RWPE2 (cell line): ENCODE measurements around the gene EEF1G.

Source experiments
- ATAC-seq: fragments of 200-7000 bp; cut with Tn5 transposase; 3 replicates; pipeline ENCODE4 v1.9.1; 2021; ENCODE audit warnings: low read depth
- DNase-seq: peaks from one replicate; pipeline ENCODE4 v3.0.0-alpha.2; 2020; ENCODE audit warnings: low spot score
- H3K27ac ChIP-seq: fragments of 450-650 bp; 2 replicates; pipeline ENCODE4 v1.5.1; 2017; ENCODE audit warnings: mild to moderate bottlenecking; ENCODE audit not compliant: poor library complexity, severe bottlenecking
- H3K27me3 ChIP-seq: fragments of 250-450 bp; sonication (Bioruptor Pico); 2 replicates; pipeline ENCODE4 v1.5.1; 2021; ENCODE audit warnings: mild to moderate bottlenecking, moderate library complexity; ENCODE audit not compliant: insufficient read depth, poor library complexity, severe bottlenecking
- H3K36me3 ChIP-seq: fragments of 250-450 bp; sonication (Bioruptor Pico); 2 replicates; pipeline ENCODE4 v1.5.1; 2020; ENCODE audit warnings: low read depth, mild to moderate bottlenecking, moderate library complexity
- H3K4me1 ChIP-seq: fragments of 250-450 bp; sonication (Bioruptor Pico); 2 replicates; pipeline ENCODE4 v1.5.1; 2021; ENCODE audit warnings: mild to moderate bottlenecking, moderate library complexity; ENCODE audit not compliant: insufficient read depth, poor library complexity, severe bottlenecking
- H3K4me3 ChIP-seq: fragments of 250-450 bp; sonication (Bioruptor Pico); 2 replicates; pipeline ENCODE4 v1.5.1; 2021; ENCODE audit warnings: mild to moderate bottlenecking, moderate library complexity; ENCODE audit not compliant: severe bottlenecking
- H3K9me3 ChIP-seq: fragments of 250-450 bp; sonication (Bioruptor Pico); 2 replicates; pipeline ENCODE4 v1.5.1; 2021; ENCODE audit warnings: mild to moderate bottlenecking, moderate library complexity; ENCODE audit not compliant: severe bottlenecking
- TF ChIP-seq, protein P1 (sequence below): fragments of 450-650 bp; IDR thresholded peaks from one replicate; pipeline ENCODE4 v1.5.1; 2017; ENCODE audit warnings: mild to moderate bottlenecking, moderate library complexity; ENCODE audit not compliant: poor library complexity, severe bottlenecking

The EEF1G gene

DNA sequence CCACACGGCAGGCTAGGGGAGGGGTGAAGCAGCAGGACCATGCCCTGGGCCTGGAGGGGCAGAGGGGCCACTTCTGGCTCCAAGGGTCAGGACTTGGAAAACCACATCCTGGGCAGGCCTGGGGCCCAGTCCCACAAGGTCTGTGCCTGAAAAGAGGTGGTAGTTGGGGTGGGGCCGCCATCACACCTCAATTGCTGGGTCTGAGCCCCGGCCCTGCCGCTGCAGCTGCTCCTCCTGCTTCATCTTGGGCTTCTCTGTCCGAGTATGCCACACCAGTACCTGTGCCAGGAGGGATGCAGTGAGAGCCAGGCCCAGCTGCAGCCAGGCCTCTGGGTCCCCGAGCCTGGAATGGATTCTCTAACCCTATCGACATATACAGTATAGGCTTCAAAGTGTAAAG is 41.8 kb upstream of the EEF1G start:
- H3K9me3 ChIP-seq, result no peaks in the 10 kb centered on the region
- no peak for ATAC-seq

DNA sequence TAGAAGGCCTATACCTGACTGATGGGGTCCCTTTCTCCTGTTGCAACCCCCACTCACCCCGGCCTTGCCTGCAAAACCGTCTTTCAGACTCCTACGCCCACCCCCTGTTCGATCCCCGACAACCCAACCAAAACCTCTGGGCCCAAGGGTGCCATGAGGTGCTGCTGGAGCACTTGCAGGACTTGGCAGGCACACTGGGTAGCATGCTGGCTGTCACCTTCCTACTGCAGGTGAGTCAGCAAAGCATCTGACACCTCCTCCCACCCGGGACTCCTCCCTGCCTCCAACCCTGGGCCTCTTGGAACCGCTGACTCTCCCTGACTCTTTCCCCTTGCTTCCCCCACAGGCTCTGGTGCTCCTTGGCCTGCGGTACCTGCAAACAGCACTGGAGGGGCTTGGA is 40.6 kb upstream of the EEF1G start:
- Histone ChIP-seq H3K36me3 (peaks cover 15% of the 10 kb centered on the region), H3K9me3 (no peaks in the 10 kb centered on the region), H3K27me3 (no peaks in the 10 kb centered on the region), H3K27ac (peak overlapping the region; percentile 95), H3K4me3 (no peak overlapping the region), H3K4me1 (peaks cover 4% of the 10 kb centered on the region)
- TF ChIP-seq, protein P1, sequence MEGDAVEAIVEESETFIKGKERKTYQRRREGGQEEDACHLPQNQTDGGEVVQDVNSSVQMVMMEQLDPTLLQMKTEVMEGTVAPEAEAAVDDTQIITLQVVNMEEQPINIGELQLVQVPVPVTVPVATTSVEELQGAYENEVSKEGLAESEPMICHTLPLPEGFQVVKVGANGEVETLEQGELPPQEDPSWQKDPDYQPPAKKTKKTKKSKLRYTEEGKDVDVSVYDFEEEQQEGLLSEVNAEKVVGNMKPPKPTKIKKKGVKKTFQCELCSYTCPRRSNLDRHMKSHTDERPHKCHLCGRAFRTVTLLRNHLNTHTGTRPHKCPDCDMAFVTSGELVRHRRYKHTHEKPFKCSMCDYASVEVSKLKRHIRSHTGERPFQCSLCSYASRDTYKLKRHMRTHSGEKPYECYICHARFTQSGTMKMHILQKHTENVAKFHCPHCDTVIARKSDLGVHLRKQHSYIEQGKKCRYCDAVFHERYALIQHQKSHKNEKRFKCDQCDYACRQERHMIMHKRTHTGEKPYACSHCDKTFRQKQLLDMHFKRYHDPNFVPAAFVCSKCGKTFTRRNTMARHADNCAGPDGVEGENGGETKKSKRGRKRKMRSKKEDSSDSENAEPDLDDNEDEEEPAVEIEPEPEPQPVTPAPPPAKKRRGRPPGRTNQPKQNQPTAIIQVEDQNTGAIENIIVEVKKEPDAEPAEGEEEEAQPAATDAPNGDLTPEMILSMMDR, result no peak
- DNase-seq (no peak), ATAC-seq (0 out of 3 replicates have a peak, but pooled peaks have one; percentile 16)

More for the DNA sequence above, 41.8 kb upstream of the EEF1G start:
- H3K4me3 ChIP-seq, result no peak overlapping the region
- TF ChIP-seq, protein P1, result no peak
- H3K27me3 ChIP-seq, result no peaks in the 10 kb centered on the region
- no peak for DNase-seq
- H3K4me1 ChIP-seq, result peaks cover 12% of the 10 kb centered on the region
- peak overlapping the region; percentile 95 for H3K27ac ChIP-seq
- peaks cover 11% of the 10 kb centered on the region for H3K36me3 ChIP-seq

DNA sequence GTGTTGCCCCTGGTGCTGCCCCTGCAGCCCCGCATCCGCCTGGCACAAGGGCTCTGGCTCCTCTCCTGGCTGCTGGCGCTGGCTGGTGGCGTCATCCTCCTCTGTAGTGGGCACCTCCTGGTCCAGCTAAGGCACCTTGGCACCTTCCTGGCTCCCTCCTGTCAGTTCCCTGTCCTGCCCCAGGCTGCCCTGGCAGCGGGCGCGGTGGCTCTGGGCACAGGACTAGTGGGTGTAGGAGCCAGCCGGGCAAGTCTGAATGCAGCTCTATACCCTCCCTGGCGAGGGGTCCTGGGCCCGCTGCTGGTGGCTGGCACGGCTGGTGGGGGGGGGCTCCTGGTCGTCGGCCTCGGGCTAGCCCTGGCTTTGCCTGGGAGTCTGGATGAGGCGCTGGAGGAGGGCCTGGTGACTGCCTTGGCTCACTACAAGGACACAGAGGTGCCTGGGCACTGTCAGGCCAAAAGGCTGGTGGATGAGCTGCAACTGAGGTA is 39.6 kb upstream of the EEF1G start:
- DNase-seq, result no peak
- H3K9me3 ChIP-seq, result no peaks in the 10 kb centered on the region
- TF ChIP-seq, protein P1, result no peak
- H3K36me3 ChIP-seq, result peaks cover 18% of the 10 kb centered on the region
- H3K27me3 ChIP-seq, result no peaks in the 10 kb centered on the region
- peak overlapping the region; percentile 95 for H3K27ac ChIP-seq
- H3K4me1 ChIP-seq, result peaks cover 4% of the 10 kb centered on the region
- no peak; the same call in 2 of the 3 replicates for ATAC-seq
- no peak overlapping the region for H3K4me3 ChIP-seq

DNA sequence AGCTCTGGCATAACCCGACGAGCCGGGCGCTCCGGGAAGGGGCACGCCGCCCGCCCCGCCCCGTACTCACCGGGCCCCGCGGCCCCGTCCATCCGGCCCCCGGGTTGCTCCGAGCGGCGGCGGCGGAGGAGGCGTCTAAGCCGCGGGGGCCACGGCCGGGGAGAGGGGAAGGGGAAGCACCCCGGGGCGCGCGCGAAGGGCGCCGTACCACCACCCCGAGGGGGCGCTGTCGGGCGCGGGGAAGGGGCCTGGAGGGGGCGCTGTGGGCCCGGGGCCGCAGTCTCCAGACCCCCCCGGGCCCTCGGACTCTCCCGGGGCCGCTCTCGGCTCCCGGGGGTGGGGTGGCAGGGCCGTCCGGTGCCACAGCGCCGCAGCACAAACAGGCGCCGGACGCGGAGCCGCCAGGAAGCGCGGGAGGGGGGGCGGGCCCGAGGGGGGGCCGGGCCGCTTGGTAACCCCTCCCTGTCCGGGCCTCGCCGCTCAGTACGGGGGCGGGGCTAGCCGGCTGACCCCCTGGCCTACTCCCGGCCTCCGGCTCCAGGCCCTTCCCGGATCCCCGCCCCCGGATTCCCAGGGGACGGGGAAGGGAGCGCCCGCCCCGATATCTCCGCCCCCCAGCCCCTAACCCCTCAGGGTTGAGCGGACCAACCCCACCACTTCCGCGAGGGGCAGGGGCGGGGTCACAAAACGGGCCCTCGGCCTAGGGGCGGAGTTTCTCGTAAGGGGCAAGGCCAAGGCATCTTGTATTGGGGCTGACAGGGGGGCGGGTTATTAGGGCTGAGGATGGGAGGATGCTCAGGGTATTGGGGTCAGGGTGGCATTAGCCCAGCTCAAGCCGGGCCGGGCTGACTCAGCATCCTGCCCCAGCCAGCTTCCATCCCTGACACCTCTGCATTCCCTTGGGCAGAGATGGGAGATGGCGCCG is 38.9 kb upstream of the EEF1G start, which contains the start of the genes EML3 and ROM1:
Gene EML3, minus strand, starts transcription at position 410 of the 925 bp plus-strand sequence. Its CDS starts 318 bp downstream, at position 92.
Gene ROM1, plus strand, starts transcription at position 892 of the 925 bp plus-strand sequence. Its CDS starts 25 bp downstream, at position 917.
- Histone ChIP-seq H3K27me3 (no peaks in the 10 kb centered on the region), H3K4me3 (peak within 1 kb of the TSS; percentile 66), H3K27ac (peak within 1 kb of the TSS; percentile 95), H3K9me3 (no peaks in the 10 kb centered on the region), H3K36me3 (peaks cover 23% of the 10 kb centered on the region), H3K4me1 (peaks cover 4% of the 10 kb centered on the region)
- TF ChIP-seq, protein P1, result peak; percentile 91
- ATAC-seq, result peak; percentile 73
- DNase-seq, result peak; percentile 89
